Loucy (cell line): ENCODE data around the gene CRYBG3.

Experiments used
- H2AFZ ChIP-seq: fragments of 200-600 bp; sonication (generic); 2 replicates; pipeline ENCODE4 v1.6.0; 2016; ENCODE audit warnings: antibody characterized with exemption, mild to moderate bottlenecking, low read length, moderate library complexity
- H3F3A ChIP-seq: fragments of 200-600 bp; 2 replicates; pipeline ENCODE4 v1.6.0; 2016; ENCODE audit warnings: antibody characterized with exemption, low read depth, mild to moderate bottlenecking
- H3K27me3 ChIP-seq: fragments of 200-600 bp; sonication (generic); 2 replicates; pipeline ENCODE4 v1.6.1; 2014; ENCODE audit warnings: low read length, mild to moderate bottlenecking; ENCODE audit not compliant: insufficient read depth, poor library complexity, severe bottlenecking
- H3K36me3 ChIP-seq: fragments of 200-600 bp; sonication (generic); 2 replicates; pipeline ENCODE4 v1.6.1; 2016; ENCODE audit warnings: low read length; ENCODE audit not compliant: insufficient read depth
- H3K4me1 ChIP-seq: fragments of 200-600 bp; sonication (generic); 2 replicates; pipeline ENCODE4 v1.5.1; 2014; ENCODE audit warnings: low read length, mild to moderate bottlenecking; ENCODE audit not compliant: insufficient read depth, poor library complexity, severe bottlenecking
- H3K4me2 ChIP-seq: fragments of 200-600 bp; sonication (generic); 2 replicates; pipeline ENCODE4 v1.6.0; 2014; ENCODE audit warnings: antibody characterized with exemption, low read length, low read depth, mild to moderate bottlenecking; ENCODE audit not compliant: poor library complexity, severe bottlenecking
- H3K4me3 ChIP-seq: fragments of 200-600 bp; sonication (generic); 2 replicates; pipeline ENCODE4 v1.5.1; 2014; ENCODE audit warnings: low read length, mild to moderate bottlenecking, mixed read lengths; ENCODE audit not compliant: poor library complexity, severe bottlenecking
- H3K79me2 ChIP-seq: fragments of 200-600 bp; sonication (generic); 2 replicates; pipeline ENCODE4 v1.6.1; 2014; ENCODE audit warnings: low read length; ENCODE audit not compliant: insufficient read depth
- H3K9ac ChIP-seq: fragments of 200-600 bp; sonication (generic); 2 replicates; pipeline ENCODE4 v1.6.0; 2014; ENCODE audit warnings: mild to moderate bottlenecking, low read depth, low read length, moderate library complexity; ENCODE audit not compliant: poor library complexity, severe bottlenecking
- H3K9me2 ChIP-seq: fragments of 200-600 bp; sonication (generic); replicated peaks from 2 replicates; pipeline ENCODE4 v1.6.1; 2016; ENCODE audit warnings: low read depth, low read length, mixed read lengths
- H3K9me3 ChIP-seq: fragments of 200-600 bp; sonication (generic); 2 replicates; pipeline ENCODE4 v1.6.1; 2014; ENCODE audit warnings: mild to moderate bottlenecking, antibody characterized with exemption, low read length, low read depth; ENCODE audit not compliant: insufficient read depth
- H4K20me1 ChIP-seq: fragments of 200-600 bp; sonication (generic); 2 replicates; pipeline ENCODE4 v1.6.0; 2014; ENCODE audit warnings: antibody characterized with exemption, low read length, mild to moderate bottlenecking; ENCODE audit not compliant: insufficient read depth, poor library complexity, severe bottlenecking
- EZH2phosphoT487 ChIP-seq: fragments of 200-600 bp; IDR thresholded peaks from 2 replicates; pipeline ENCODE4 v1.6.1; 2018; ENCODE audit warnings: antibody characterized with exemption, mild to moderate bottlenecking, moderate library complexity, borderline replicate concordance
- TF ChIP-seq, protein P1 (sequence below): fragments of 200-600 bp; sonication (generic); conservative IDR thresholded peaks from 2 replicates; pipeline ENCODE4 v1.5.1; 2014; ENCODE audit warnings: mild to moderate bottlenecking, antibody characterized with exemption, low read length

The CRYBG3 gene

DNA sequence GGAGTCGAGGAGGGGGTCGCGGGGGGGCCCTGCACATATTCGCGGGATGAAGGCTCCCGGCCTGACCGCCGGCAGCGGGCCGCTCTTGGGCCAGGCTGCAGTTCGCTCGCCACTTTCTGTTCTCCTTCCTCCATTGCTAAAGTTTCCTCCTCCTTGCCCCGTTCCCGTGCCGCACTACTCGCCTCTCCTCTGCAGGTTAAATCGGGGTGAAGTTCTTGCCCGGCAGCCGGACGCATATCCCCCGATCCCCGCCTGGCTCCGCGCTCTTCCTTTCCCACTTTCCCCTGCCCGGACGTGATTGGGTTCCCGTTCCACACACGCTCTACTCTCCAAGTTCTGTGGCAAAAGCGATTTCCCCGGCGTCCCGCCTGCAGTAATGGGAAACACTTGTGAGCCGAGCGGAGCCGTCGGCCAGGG is 556 bp downstream of the CRYBG3 start:
- Histone ChIP-seq H3K9me2 (no peaks in the 10 kb centered on the region), H3K27me3 (peaks cover 11% of the 10 kb centered on the region), H3K4me2 (peak overlapping the region; percentile 82), H2AFZ (peak overlapping the region; percentile 90), H3K9me3 (no peaks in the 10 kb centered on the region), H3F3A (no peaks in the 10 kb centered on the region), H3K4me3 (peak overlapping the region; percentile 79), H3K9ac (peak overlapping the region; percentile 79), H3K79me2 (no peaks in the 10 kb centered on the region; the same call in 1 of the 2 replicates), H3K4me1 (peaks cover 24% of the 10 kb centered on the region), H3K36me3 (no peaks in the 10 kb centered on the region), H4K20me1 (no peaks in the 10 kb centered on the region)
- TF ChIP-seq, protein P1, sequence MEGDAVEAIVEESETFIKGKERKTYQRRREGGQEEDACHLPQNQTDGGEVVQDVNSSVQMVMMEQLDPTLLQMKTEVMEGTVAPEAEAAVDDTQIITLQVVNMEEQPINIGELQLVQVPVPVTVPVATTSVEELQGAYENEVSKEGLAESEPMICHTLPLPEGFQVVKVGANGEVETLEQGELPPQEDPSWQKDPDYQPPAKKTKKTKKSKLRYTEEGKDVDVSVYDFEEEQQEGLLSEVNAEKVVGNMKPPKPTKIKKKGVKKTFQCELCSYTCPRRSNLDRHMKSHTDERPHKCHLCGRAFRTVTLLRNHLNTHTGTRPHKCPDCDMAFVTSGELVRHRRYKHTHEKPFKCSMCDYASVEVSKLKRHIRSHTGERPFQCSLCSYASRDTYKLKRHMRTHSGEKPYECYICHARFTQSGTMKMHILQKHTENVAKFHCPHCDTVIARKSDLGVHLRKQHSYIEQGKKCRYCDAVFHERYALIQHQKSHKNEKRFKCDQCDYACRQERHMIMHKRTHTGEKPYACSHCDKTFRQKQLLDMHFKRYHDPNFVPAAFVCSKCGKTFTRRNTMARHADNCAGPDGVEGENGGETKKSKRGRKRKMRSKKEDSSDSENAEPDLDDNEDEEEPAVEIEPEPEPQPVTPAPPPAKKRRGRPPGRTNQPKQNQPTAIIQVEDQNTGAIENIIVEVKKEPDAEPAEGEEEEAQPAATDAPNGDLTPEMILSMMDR, result 0 out of 2 replicates have a peak, but pooled peaks have one; percentile 1
- no peak for TF ChIP-seq EZH2phosphoT487

DNA sequence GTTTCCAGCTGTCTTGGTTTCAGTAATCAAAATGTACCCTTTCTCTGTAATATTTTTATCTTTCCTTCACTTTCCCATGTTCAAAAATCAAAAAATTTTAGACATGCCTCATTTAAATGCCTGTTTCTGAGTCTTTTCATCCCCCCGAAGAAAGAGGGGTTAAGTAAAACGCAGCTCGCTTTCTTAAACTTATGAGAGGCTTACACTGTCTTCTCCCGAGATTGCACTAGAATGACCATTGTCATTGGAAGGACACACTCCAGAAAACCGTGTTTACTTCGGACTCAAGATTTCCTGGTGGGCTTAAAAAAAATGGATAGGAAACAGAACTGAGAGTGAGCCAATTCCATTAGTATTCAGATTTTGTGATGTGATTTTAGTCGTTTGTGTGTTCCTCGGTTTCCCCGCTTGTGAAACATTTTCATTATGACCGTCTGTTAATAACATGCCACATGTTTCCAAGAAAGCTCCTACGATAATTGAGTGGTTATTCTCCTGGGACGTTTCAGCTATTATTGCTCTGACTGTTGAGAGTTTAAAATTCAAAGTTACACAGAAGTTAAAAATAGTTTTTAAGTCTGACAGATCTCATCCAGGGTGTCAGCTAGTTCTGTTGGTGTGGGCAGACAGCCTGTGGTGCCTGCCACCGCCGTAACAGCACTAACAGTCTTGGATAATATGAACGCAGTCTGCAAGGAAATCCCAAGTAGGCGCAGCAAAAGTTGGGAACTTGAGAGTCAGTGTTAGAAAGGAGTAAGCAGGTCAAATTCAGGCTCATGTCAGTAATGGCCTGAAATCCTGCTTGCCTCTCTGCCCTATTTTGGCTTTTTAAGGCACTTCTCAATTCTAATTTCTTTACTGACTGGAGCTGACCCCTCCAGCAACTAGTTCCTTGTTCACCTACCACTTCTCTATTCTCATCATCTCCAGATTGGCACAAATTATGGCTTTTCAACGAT is 1.5 kb downstream of the CRYBG3 start:
- no peaks in the 10 kb centered on the region for H4K20me1 ChIP-seq
- no peaks in the 10 kb centered on the region for H3F3A ChIP-seq
- no peaks in the 10 kb centered on the region for H3K36me3 ChIP-seq
- peak overlapping the region; percentile 82 for H3K4me2 ChIP-seq
- H3K4me1 ChIP-seq, result peaks cover 24% of the 10 kb centered on the region
- TF ChIP-seq, protein P1, result no peak
- no peak for TF ChIP-seq EZH2phosphoT487
- peak overlapping the region; percentile 90; the same call in 1 of the 2 replicates for H2AFZ ChIP-seq
- H3K4me3 ChIP-seq, result peak overlapping the region; percentile 79
- H3K27me3 ChIP-seq, result peaks cover 11% of the 10 kb centered on the region
- no peaks in the 10 kb centered on the region; the same call in 1 of the 2 replicates for H3K79me2 ChIP-seq
- H3K9me3 ChIP-seq, result no peaks in the 10 kb centered on the region
- H3K9ac ChIP-seq, result peak overlapping the region; percentile 79
- H3K9me2 ChIP-seq, result no peaks in the 10 kb centered on the region

DNA sequence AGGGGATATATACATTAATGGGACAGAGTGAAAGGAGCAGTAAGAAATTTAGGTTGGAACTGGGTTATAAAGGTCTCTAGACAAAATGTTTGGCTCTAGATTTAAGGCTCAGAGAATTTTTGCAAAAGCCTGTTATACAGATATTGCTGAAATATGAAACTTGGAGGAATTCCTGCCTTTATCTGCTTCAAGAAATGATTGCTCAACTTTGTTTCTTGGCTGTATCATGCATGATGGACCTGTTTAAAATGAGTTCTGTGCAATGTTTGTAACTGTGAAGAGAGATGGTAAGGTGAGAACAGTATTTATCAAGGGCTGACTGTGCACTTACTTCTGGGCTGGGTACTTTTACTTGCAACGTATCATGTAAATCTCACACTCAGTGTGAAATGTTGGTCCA is 3.3 kb downstream of the CRYBG3 start:
- H3K9ac ChIP-seq, result no peak overlapping the region
- no peaks in the 10 kb centered on the region for H3F3A ChIP-seq
- no peaks in the 10 kb centered on the region for H3K36me3 ChIP-seq
- no peaks in the 10 kb centered on the region for H3K9me3 ChIP-seq
- no peak overlapping the region for H3K4me3 ChIP-seq
- no peak overlapping the region for H2AFZ ChIP-seq
- H3K79me2 ChIP-seq, result no peaks in the 10 kb centered on the region; the same call in 1 of the 2 replicates
- H3K4me2 ChIP-seq, result peak overlapping the region; percentile 13
- TF ChIP-seq EZH2phosphoT487, result no peak
- TF ChIP-seq, protein P1, result no peak
- H3K4me1 ChIP-seq, result peaks cover 24% of the 10 kb centered on the region
- H4K20me1 ChIP-seq, result no peaks in the 10 kb centered on the region
- H3K27me3 ChIP-seq, result peaks cover 11% of the 10 kb centered on the region
- H3K9me2 ChIP-seq, result no peaks in the 10 kb centered on the region
